ENCODE data around the gene CCNQ.

- no peak for TF ChIP-seq CTCF (IDR thresholded peaks at IDR 0.05)
- TF ChIP-seq POLR2A (IDR thresholded peaks at IDR 0.05): no peak
- no peak for TF ChIP-seq POLR2AphosphoS5 (IDR thresholded peaks at IDR 0.05)
These were observed 12.6 kb upstream of the CCNQ start for GRCh38 chrX:153611298-153612095.

Measured in gastroesophageal sphincter (tissue), 3 donors.